ENCODE results near the gene HAO1. TPM values are rescaled to one million over a fixed set of nuclear protein-coding genes. Genes with fewer than 3 reads are reported as not detected.
A peak's percentile ranks its signal among the peaks of the same experiment; 100 is the strongest.

HAO1 gene
- total RNA-seq, 1 donor from 2014 or later = not detected

DNA sequence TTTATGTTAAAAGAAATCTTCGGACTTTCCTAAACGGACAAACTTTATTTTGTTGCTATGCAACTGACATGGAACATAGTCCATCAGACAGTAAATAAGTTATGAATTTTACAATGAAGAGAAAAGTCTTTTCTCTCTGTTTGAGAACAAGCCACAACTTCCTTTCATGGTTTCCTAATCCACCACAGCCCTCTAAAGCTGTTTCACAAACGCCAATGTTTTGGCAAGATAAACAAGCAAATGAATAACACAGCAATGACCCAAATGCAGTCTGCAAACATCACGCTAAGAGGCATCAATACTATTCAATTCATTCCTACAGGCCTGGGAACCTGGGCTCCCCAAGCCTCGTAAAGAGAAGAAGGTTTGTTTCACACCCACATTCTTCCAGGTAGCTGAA, 60.4 kb downstream of the HAO1 start:
- no peaks in the 10 kb centered on the region for H3K27me3 Mint-ChIP-seq (ENCODE audit: unreplicated experiment)
- H3K9me3 Mint-ChIP-seq (ENCODE audit: unreplicated experiment) = no peaks in the 10 kb centered on the region
- no peak for DNase-seq
- H3K4me3 Mint-ChIP-seq (ENCODE audit: unreplicated experiment) = no peak overlapping the region
- no peaks in the 10 kb centered on the region for H3K36me3 Mint-ChIP-seq (ENCODE audit: unreplicated experiment)
- H3K4me1 Mint-ChIP-seq (ENCODE audit: low read depth, unreplicated experiment) = no peaks in the 10 kb centered on the region
- TF ChIP-seq, protein P1, sequence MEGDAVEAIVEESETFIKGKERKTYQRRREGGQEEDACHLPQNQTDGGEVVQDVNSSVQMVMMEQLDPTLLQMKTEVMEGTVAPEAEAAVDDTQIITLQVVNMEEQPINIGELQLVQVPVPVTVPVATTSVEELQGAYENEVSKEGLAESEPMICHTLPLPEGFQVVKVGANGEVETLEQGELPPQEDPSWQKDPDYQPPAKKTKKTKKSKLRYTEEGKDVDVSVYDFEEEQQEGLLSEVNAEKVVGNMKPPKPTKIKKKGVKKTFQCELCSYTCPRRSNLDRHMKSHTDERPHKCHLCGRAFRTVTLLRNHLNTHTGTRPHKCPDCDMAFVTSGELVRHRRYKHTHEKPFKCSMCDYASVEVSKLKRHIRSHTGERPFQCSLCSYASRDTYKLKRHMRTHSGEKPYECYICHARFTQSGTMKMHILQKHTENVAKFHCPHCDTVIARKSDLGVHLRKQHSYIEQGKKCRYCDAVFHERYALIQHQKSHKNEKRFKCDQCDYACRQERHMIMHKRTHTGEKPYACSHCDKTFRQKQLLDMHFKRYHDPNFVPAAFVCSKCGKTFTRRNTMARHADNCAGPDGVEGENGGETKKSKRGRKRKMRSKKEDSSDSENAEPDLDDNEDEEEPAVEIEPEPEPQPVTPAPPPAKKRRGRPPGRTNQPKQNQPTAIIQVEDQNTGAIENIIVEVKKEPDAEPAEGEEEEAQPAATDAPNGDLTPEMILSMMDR (IDR thresholded peaks at IDR 0.05; ENCODE audit: partially characterized antibody, unreplicated experiment) = no peak
- no peak overlapping the region for H3K27ac Mint-ChIP-seq (ENCODE audit: unreplicated experiment)

DNA sequence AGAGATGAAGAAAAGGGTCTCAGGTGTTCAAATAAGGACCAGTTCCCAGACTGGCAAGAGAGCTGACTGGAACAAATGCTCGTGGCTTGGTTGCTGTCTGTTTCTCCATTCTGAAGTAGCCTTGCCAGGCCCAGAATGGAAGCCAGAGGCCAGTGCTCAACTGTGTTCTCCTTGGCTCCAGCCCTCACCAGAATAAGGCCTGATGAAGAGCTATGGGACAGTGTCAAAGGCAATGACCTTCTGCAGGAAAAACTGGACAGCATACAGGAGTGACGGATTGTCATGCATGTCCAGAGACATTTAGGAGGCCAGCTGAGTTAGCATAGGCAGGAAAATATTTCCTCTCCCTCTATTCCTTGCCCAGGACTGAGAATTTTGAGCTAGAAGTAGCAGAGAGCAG, 72.2 kb downstream of the HAO1 start:
- Mint-ChIP-seq H3K4me3 (ENCODE audit: unreplicated experiment) (no peak overlapping the region), H3K27me3 (ENCODE audit: unreplicated experiment) (no peaks in the 10 kb centered on the region), H3K4me1 (ENCODE audit: low read depth, unreplicated experiment) (no peaks in the 10 kb centered on the region), H3K36me3 (ENCODE audit: unreplicated experiment) (no peaks in the 10 kb centered on the region), H3K9me3 (ENCODE audit: unreplicated experiment) (no peaks in the 10 kb centered on the region), H3K27ac (ENCODE audit: unreplicated experiment) (no peak overlapping the region)
- DNase-seq = no peak
- TF ChIP-seq, protein P1 (IDR thresholded peaks at IDR 0.05; ENCODE audit: partially characterized antibody, unreplicated experiment) = no peak

DNA sequence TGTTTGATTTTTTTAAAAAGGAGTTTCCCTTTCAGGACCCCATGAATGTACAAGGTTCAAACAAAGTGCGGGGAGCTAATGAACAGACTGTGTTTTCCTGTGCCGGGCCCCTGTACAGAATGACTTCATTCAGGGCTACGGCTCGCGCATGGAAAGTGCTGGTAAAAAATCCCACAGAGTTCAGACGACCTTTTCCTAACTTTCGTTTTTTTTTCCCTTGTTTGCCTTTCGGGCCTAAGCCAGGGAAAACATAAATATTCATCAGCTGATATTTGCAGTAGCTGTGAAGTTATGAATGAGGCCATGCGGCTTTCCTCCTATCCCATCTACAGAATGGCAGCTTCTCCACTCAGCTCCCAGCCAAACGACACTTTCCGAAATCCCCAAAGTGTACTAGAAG, 74.0 kb downstream of the HAO1 start:
- Mint-ChIP-seq H3K4me1 (ENCODE audit: low read depth, unreplicated experiment) (no peaks in the 10 kb centered on the region), H3K27me3 (ENCODE audit: unreplicated experiment) (no peaks in the 10 kb centered on the region), H3K36me3 (ENCODE audit: unreplicated experiment) (no peaks in the 10 kb centered on the region), H3K9me3 (ENCODE audit: unreplicated experiment) (no peaks in the 10 kb centered on the region), H3K27ac (ENCODE audit: unreplicated experiment) (no peak overlapping the region), H3K4me3 (ENCODE audit: unreplicated experiment) (no peak overlapping the region)
- TF ChIP-seq, protein P1 (IDR thresholded peaks at IDR 0.05; ENCODE audit: partially characterized antibody, unreplicated experiment) = no peak
- DNase-seq = no peak

DNA sequence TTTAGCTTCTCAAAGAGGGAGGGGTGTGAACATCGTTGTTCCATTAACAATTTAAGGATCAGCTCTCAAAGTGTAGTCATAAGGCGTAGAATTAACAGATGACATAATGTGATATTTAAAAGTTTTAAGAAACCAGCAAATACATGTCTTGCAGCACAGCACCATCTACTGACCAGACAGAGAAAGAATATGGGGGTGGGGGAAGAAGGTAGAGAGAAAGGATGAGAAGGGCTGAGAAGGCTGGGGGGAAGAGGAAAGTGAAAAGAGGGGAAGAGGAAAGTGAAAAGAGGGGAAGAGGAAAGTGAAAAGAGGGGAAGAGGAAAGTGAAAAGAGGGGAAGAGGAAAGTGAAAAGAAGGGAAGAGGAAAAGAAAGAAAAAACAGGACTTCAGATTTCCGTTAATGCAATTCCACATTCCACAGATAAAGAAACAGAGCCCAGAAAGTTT, 80.9 kb downstream of the HAO1 start:
- Mint-ChIP-seq H3K36me3 (ENCODE audit: unreplicated experiment) (no peaks in the 10 kb centered on the region), H3K27ac (ENCODE audit: unreplicated experiment) (no peak overlapping the region), H3K4me1 (ENCODE audit: low read depth, unreplicated experiment) (peaks cover 13% of the 10 kb centered on the region), H3K4me3 (ENCODE audit: unreplicated experiment) (no peak overlapping the region), H3K27me3 (ENCODE audit: unreplicated experiment) (no peaks in the 10 kb centered on the region), H3K9me3 (ENCODE audit: unreplicated experiment) (no peaks in the 10 kb centered on the region)
- TF ChIP-seq, protein P1 (IDR thresholded peaks at IDR 0.05; ENCODE audit: partially characterized antibody, unreplicated experiment) = peak; percentile 30
- DNase-seq = no peak

DNA sequence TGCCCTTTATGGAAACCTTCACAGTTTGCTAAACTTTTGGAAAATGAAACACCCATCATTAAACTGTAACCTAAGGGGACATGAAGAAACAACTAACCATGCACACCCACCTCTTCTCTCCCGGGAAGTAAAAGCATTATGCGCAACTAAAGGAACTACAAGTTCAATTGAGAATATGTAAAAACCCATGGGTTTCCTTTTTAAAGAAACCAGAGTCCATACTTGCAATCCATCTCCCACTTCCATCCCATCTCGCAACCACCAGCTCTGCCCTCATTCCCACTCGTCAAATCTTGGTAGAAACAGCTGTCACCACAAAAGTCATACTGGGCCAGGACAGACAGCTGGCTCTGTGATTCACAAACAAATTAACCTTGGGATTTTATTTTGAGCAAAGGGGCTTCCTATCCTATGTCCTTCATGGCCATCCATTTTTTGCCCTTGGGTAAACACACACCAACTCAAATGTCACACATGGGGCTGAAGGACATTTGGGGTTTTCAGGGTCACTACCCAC, 81.5 kb downstream of the HAO1 start:
- TF ChIP-seq, protein P1 (IDR thresholded peaks at IDR 0.05; ENCODE audit: partially characterized antibody, unreplicated experiment) = no peak
- DNase-seq = no peak
- Mint-ChIP-seq H3K27ac (ENCODE audit: unreplicated experiment) (no peak overlapping the region), H3K9me3 (ENCODE audit: unreplicated experiment) (no peaks in the 10 kb centered on the region), H3K4me1 (ENCODE audit: low read depth, unreplicated experiment) (peaks cover 13% of the 10 kb centered on the region), H3K4me3 (ENCODE audit: unreplicated experiment) (no peak overlapping the region), H3K27me3 (ENCODE audit: unreplicated experiment) (no peaks in the 10 kb centered on the region), H3K36me3 (ENCODE audit: unreplicated experiment) (no peaks in the 10 kb centered on the region)

Measured in glutamatergic neuron (in vitro differentiated cells).